ENCODE measurements around the gene NCAM1.

The NCAM1 gene

GRCh38 chr11:113222241-113222640, 261.0 kb downstream of the NCAM1 start:
- TF ChIP-seq EZH2phosphoT487 (IDR thresholded peaks at IDR 0.05; ENCODE audit: low read depth) (no peak), CTCF (IDR thresholded peaks at IDR 0.05; ENCODE audit: low read depth, low read length) (no peak)
- no peaks in the 10 kb centered on the region for H3K9me3 ChIP-seq (ENCODE audit: insufficient read depth, low read length)
- H3K9ac ChIP-seq (ENCODE audit: low read length), result no peak overlapping the region
- no peaks in the 10 kb centered on the region for H3K36me3 ChIP-seq (replicated peaks; ENCODE audit: low read depth, low read length)
- H3K27me3 ChIP-seq (ENCODE audit: low read depth, low read length), result peaks cover 13% of the 10 kb centered on the region; the same call in 1 of the 2 replicates
- no peak overlapping the region for H2AFZ ChIP-seq (ENCODE audit: low read depth, low read length)
- H3K4me3 ChIP-seq (ENCODE audit: low read length), result no peak overlapping the region
- no peak overlapping the region for H3K4me2 ChIP-seq (ENCODE audit: low read length)
- H3K4me1 ChIP-seq (ENCODE audit: low read length), result no peaks in the 10 kb centered on the region
- H3K27ac ChIP-seq (ENCODE audit: low read length), result no peak overlapping the region
- H3K79me2 ChIP-seq (ENCODE audit: low read length), result no peaks in the 10 kb centered on the region
- no peaks in the 10 kb centered on the region for H4K20me1 ChIP-seq (ENCODE audit: insufficient read depth, low read length)

GRCh38 chr11:113234888-113235287, 273.7 kb downstream of the NCAM1 start:
- Histone ChIP-seq H4K20me1 (ENCODE audit: insufficient read depth, low read length) (no peaks in the 10 kb centered on the region), H3K9ac (ENCODE audit: low read length) (no peak overlapping the region), H3K4me3 (ENCODE audit: low read length) (no peak overlapping the region), H3K4me1 (ENCODE audit: low read length) (no peaks in the 10 kb centered on the region), H3K27me3 (ENCODE audit: low read depth, low read length) (peaks cover 39% of the 10 kb centered on the region), H3K4me2 (ENCODE audit: low read length) (no peak overlapping the region), H3K79me2 (ENCODE audit: low read length) (no peaks in the 10 kb centered on the region), H3K36me3 (replicated peaks; ENCODE audit: low read depth, low read length) (no peaks in the 10 kb centered on the region), H3K9me3 (ENCODE audit: insufficient read depth, low read length) (no peaks in the 10 kb centered on the region), H3K27ac (ENCODE audit: low read length) (no peak overlapping the region), H2AFZ (ENCODE audit: low read depth, low read length) (no peak overlapping the region)
- TF ChIP-seq EZH2phosphoT487 (IDR thresholded peaks at IDR 0.05; ENCODE audit: low read depth) (no peak), CTCF (IDR thresholded peaks at IDR 0.05; ENCODE audit: low read depth, low read length) (no peak)

GRCh38 chr11:113237261-113237660, 276.0 kb downstream of the NCAM1 start:
- no peak overlapping the region for H3K27ac ChIP-seq (ENCODE audit: low read length)
- no peak overlapping the region for H3K4me3 ChIP-seq (ENCODE audit: low read length)
- H3K27me3 ChIP-seq (ENCODE audit: low read depth, low read length), result peaks cover 40% of the 10 kb centered on the region
- no peaks in the 10 kb centered on the region for H4K20me1 ChIP-seq (ENCODE audit: insufficient read depth, low read length)
- H3K9ac ChIP-seq (ENCODE audit: low read length), result no peak overlapping the region
- H3K9me3 ChIP-seq (ENCODE audit: insufficient read depth, low read length), result no peaks in the 10 kb centered on the region
- no peak overlapping the region for H3K4me2 ChIP-seq (ENCODE audit: low read length)
- no peak for TF ChIP-seq EZH2phosphoT487 (IDR thresholded peaks at IDR 0.05; ENCODE audit: low read depth)
- no peak for TF ChIP-seq CTCF (IDR thresholded peaks at IDR 0.05; ENCODE audit: low read depth, low read length)
- H3K79me2 ChIP-seq (ENCODE audit: low read length), result no peaks in the 10 kb centered on the region
- H2AFZ ChIP-seq (ENCODE audit: low read depth, low read length), result no peak overlapping the region
- H3K4me1 ChIP-seq (ENCODE audit: low read length), result no peaks in the 10 kb centered on the region
- no peaks in the 10 kb centered on the region for H3K36me3 ChIP-seq (replicated peaks; ENCODE audit: low read depth, low read length)

- no peaks in the 10 kb centered on the region for H3K36me3 ChIP-seq (replicated peaks; ENCODE audit: low read depth, low read length)
- TF ChIP-seq EZH2phosphoT487 (IDR thresholded peaks at IDR 0.05; ENCODE audit: low read depth), result no peak
- TF ChIP-seq CTCF (IDR thresholded peaks at IDR 0.05; ENCODE audit: low read depth, low read length), result no peak
- H3K27me3 ChIP-seq (ENCODE audit: low read depth, low read length), result peaks cover 29% of the 10 kb centered on the region
- no peak overlapping the region for H3K4me2 ChIP-seq (ENCODE audit: low read length)
- no peak overlapping the region for H3K9ac ChIP-seq (ENCODE audit: low read length)
- no peaks in the 10 kb centered on the region for H3K9me3 ChIP-seq (ENCODE audit: insufficient read depth, low read length)
- H2AFZ ChIP-seq (ENCODE audit: low read depth, low read length), result no peak overlapping the region
- H4K20me1 ChIP-seq (ENCODE audit: insufficient read depth, low read length), result no peaks in the 10 kb centered on the region
- no peak overlapping the region for H3K27ac ChIP-seq (ENCODE audit: low read length)
- no peaks in the 10 kb centered on the region for H3K79me2 ChIP-seq (ENCODE audit: low read length)
- no peaks in the 10 kb centered on the region for H3K4me1 ChIP-seq (ENCODE audit: low read length)
- H3K4me3 ChIP-seq (ENCODE audit: low read length), result no peak overlapping the region
Observed at GRCh38 chr11:113238721-113239120, 277.5 kb downstream of the NCAM1 start.
